ENCODE results near the gene KIF26B.
A peak's percentile ranks its signal among the peaks of the same experiment; 100 is the strongest.

KIF26B gene

GRCh38 chr1:245649666-245650065, 494.9 kb downstream of the KIF26B start:
- no peaks in the 10 kb centered on the region for H3K36me3 ChIP-seq (ENCODE audit: control insufficient read depth, insufficient read depth, low read length)
- no peak overlapping the region for H4K5ac ChIP-seq (ENCODE audit: low read length)
- H3K9ac ChIP-seq (ENCODE audit: low read length) = no peak overlapping the region
- H3K23ac ChIP-seq (ENCODE audit: low read length) = no peak overlapping the region
- no peak overlapping the region for H3K4me2 ChIP-seq (ENCODE audit: low read length)
- H3K4ac ChIP-seq (ENCODE audit: low read depth, low read length) = no peak overlapping the region
- no peak overlapping the region for H3K4me3 ChIP-seq (ENCODE audit: low read length)
- H2BK120ac ChIP-seq (ENCODE audit: low read depth, low read length) = no peak overlapping the region
- H3K79me2 ChIP-seq (ENCODE audit: control insufficient read depth, insufficient read depth, low read length) = no peaks in the 10 kb centered on the region
- WGBS (ENCODE audit: extremely low coverage, insufficient coverage, low lambda C conversion rate) = no CpG with 5 or more reads among the region's 5 CpGs
- H2BK5ac ChIP-seq (ENCODE audit: low read length) = no peak overlapping the region
- H3K4me1 ChIP-seq (ENCODE audit: control insufficient read depth, low read depth, low read length) = peaks cover 3% of the 10 kb centered on the region
- no peak overlapping the region for H3K27ac ChIP-seq (ENCODE audit: low read depth, low read length)
- no peak for DNase-seq
- no peak overlapping the region for H3K18ac ChIP-seq (ENCODE audit: low read length)
- H3K79me1 ChIP-seq (ENCODE audit: low read length) = no peaks in the 10 kb centered on the region
- no peak overlapping the region for H2AK5ac ChIP-seq (ENCODE audit: low read length)
- H3K56ac ChIP-seq (ENCODE audit: low read length) = no peak overlapping the region
- H3K27me3 ChIP-seq (ENCODE audit: insufficient read depth, low read length, poor library complexity) = no peaks in the 10 kb centered on the region
- no peak overlapping the region for H4K8ac ChIP-seq (ENCODE audit: low read depth, low read length)
- H2BK15ac ChIP-seq (replicated peaks; ENCODE audit: low read depth) = no peak overlapping the region

GRCh38 chr1:245650441-245650960, 495.7 kb downstream of the KIF26B start:
- no peaks in the 10 kb centered on the region for H3K27me3 ChIP-seq (ENCODE audit: insufficient read depth, low read length, poor library complexity)
- H3K23ac ChIP-seq (ENCODE audit: low read length) = no peak overlapping the region
- no peaks in the 10 kb centered on the region for H3K79me1 ChIP-seq (ENCODE audit: low read length)
- no peak overlapping the region for H2BK120ac ChIP-seq (ENCODE audit: low read depth, low read length)
- no peak for DNase-seq
- H3K27ac ChIP-seq (ENCODE audit: low read depth, low read length) = no peak overlapping the region
- H3K4me3 ChIP-seq (ENCODE audit: low read length) = no peak overlapping the region
- no peak overlapping the region for H2BK15ac ChIP-seq (replicated peaks; ENCODE audit: low read depth)
- no peak overlapping the region for H3K56ac ChIP-seq (ENCODE audit: low read length)
- H3K4ac ChIP-seq (ENCODE audit: low read depth, low read length) = no peak overlapping the region
- H3K79me2 ChIP-seq (ENCODE audit: control insufficient read depth, insufficient read depth, low read length) = no peaks in the 10 kb centered on the region
- H3K36me3 ChIP-seq (ENCODE audit: control insufficient read depth, insufficient read depth, low read length) = no peaks in the 10 kb centered on the region
- no peak overlapping the region for H4K5ac ChIP-seq (ENCODE audit: low read length)
- no peak overlapping the region for H3K18ac ChIP-seq (ENCODE audit: low read length)
- H3K4me1 ChIP-seq (ENCODE audit: control insufficient read depth, low read depth, low read length) = peaks cover 3% of the 10 kb centered on the region
- no peak overlapping the region for H4K8ac ChIP-seq (ENCODE audit: low read depth, low read length)
- no peak overlapping the region for H2BK5ac ChIP-seq (ENCODE audit: low read length)
- WGBS (ENCODE audit: extremely low coverage, insufficient coverage, low lambda C conversion rate) = no CpG with 5 or more reads among the region's 7 CpGs
- no peak overlapping the region for H2AK5ac ChIP-seq (ENCODE audit: low read length)
- no peak overlapping the region for H3K9ac ChIP-seq (ENCODE audit: low read length)
- H3K4me2 ChIP-seq (ENCODE audit: low read length) = no peak overlapping the region

- WGBS (ENCODE audit: extremely low coverage, insufficient coverage, low lambda C conversion rate) = no CpG with 5 or more reads among the region's 3 CpGs
- Histone ChIP-seq H3K18ac (ENCODE audit: low read length) (no peak overlapping the region), H4K5ac (ENCODE audit: low read length) (no peak overlapping the region), H3K36me3 (ENCODE audit: control insufficient read depth, insufficient read depth, low read length) (no peaks in the 10 kb centered on the region), H3K56ac (ENCODE audit: low read length) (no peak overlapping the region), H3K4me1 (ENCODE audit: control insufficient read depth, low read depth, low read length) (peaks cover 3% of the 10 kb centered on the region), H3K4me3 (ENCODE audit: low read length) (no peak overlapping the region), H2BK15ac (replicated peaks; ENCODE audit: low read depth) (no peak overlapping the region), H2BK120ac (ENCODE audit: low read depth, low read length) (no peak overlapping the region), H3K27me3 (ENCODE audit: insufficient read depth, low read length, poor library complexity) (no peaks in the 10 kb centered on the region), H2BK5ac (ENCODE audit: low read length) (no peak overlapping the region), H3K27ac (ENCODE audit: low read depth, low read length) (no peak overlapping the region), H3K23ac (ENCODE audit: low read length) (no peak overlapping the region), H3K9ac (ENCODE audit: low read length) (no peak overlapping the region), H3K79me2 (ENCODE audit: control insufficient read depth, insufficient read depth, low read length) (no peaks in the 10 kb centered on the region), H3K4ac (ENCODE audit: low read depth, low read length) (no peak overlapping the region), H4K8ac (ENCODE audit: low read depth, low read length) (no peak overlapping the region), H3K79me1 (ENCODE audit: low read length) (no peaks in the 10 kb centered on the region), H3K4me2 (ENCODE audit: low read length) (no peak overlapping the region), H2AK5ac (ENCODE audit: low read length) (no peak overlapping the region)
- no peak for DNase-seq
Observed at GRCh38 chr1:245651093-245651492, 496.3 kb downstream of the KIF26B start.

GRCh38 chr1:245652116-245652515, 497.3 kb downstream of the KIF26B start:
- Histone ChIP-seq H3K4me1 (ENCODE audit: control insufficient read depth, low read depth, low read length) (peaks cover 3% of the 10 kb centered on the region), H3K4me2 (ENCODE audit: low read length) (no peak overlapping the region), H3K23ac (ENCODE audit: low read length) (no peak overlapping the region), H3K9ac (ENCODE audit: low read length) (no peak overlapping the region), H3K56ac (ENCODE audit: low read length) (no peak overlapping the region), H3K4me3 (ENCODE audit: low read length) (no peak overlapping the region), H3K27ac (ENCODE audit: low read depth, low read length) (no peak overlapping the region), H3K79me2 (ENCODE audit: control insufficient read depth, insufficient read depth, low read length) (no peaks in the 10 kb centered on the region), H3K4ac (ENCODE audit: low read depth, low read length) (no peak overlapping the region), H3K36me3 (ENCODE audit: control insufficient read depth, insufficient read depth, low read length) (no peaks in the 10 kb centered on the region), H2AK5ac (ENCODE audit: low read length) (no peak overlapping the region), H2BK15ac (replicated peaks; ENCODE audit: low read depth) (no peak overlapping the region), H2BK120ac (ENCODE audit: low read depth, low read length) (no peak overlapping the region), H4K5ac (ENCODE audit: low read length) (no peak overlapping the region), H3K27me3 (ENCODE audit: insufficient read depth, low read length, poor library complexity) (no peaks in the 10 kb centered on the region), H2BK5ac (ENCODE audit: low read length) (no peak overlapping the region), H3K18ac (ENCODE audit: low read length) (no peak overlapping the region), H4K8ac (ENCODE audit: low read depth, low read length) (no peak overlapping the region), H3K79me1 (ENCODE audit: low read length) (no peaks in the 10 kb centered on the region)
- WGBS (ENCODE audit: extremely low coverage, insufficient coverage, low lambda C conversion rate) = no CpG with 5 or more reads among the region's 4 CpGs
- no peak for DNase-seq

- Histone ChIP-seq H3K23ac (ENCODE audit: low read length) (no peak overlapping the region), H3K9ac (ENCODE audit: low read length) (no peak overlapping the region), H3K27me3 (ENCODE audit: insufficient read depth, low read length, poor library complexity) (no peaks in the 10 kb centered on the region), H3K79me1 (ENCODE audit: low read length) (no peaks in the 10 kb centered on the region), H3K36me3 (ENCODE audit: control insufficient read depth, insufficient read depth, low read length) (no peaks in the 10 kb centered on the region), H3K4me1 (ENCODE audit: control insufficient read depth, low read depth, low read length) (peaks cover 3% of the 10 kb centered on the region), H3K56ac (ENCODE audit: low read length) (no peak overlapping the region), H3K79me2 (ENCODE audit: control insufficient read depth, insufficient read depth, low read length) (no peaks in the 10 kb centered on the region), H2BK120ac (ENCODE audit: low read depth, low read length) (no peak overlapping the region), H3K4me3 (ENCODE audit: low read length) (no peak overlapping the region), H4K5ac (ENCODE audit: low read length) (no peak overlapping the region), H2BK15ac (replicated peaks; ENCODE audit: low read depth) (no peak overlapping the region), H2BK5ac (ENCODE audit: low read length) (no peak overlapping the region), H3K4me2 (ENCODE audit: low read length) (no peak overlapping the region), H2AK5ac (ENCODE audit: low read length) (peak overlapping the region; percentile 61), H4K8ac (ENCODE audit: low read depth, low read length) (no peak overlapping the region), H3K18ac (ENCODE audit: low read length) (no peak overlapping the region), H3K27ac (ENCODE audit: low read depth, low read length) (no peak overlapping the region), H3K4ac (ENCODE audit: low read depth, low read length) (no peak overlapping the region)
- DNase-seq = no peak
- WGBS (ENCODE audit: extremely low coverage, insufficient coverage, low lambda C conversion rate) = no CpG with 5 or more reads among the region's 17 CpGs
Observed at GRCh38 chr1:245652660-245653427, 498.1 kb downstream of the KIF26B start.

Data from mesendoderm (in vitro differentiated cells).